ENCODE data around the gene SMCP. TPM values are rescaled to one million over a fixed set of nuclear protein-coding genes. Genes with fewer than 3 reads are reported as not detected.

The SMCP gene
- total RNA-seq, 1 experiment from 2014 or later: not detected

DNA sequence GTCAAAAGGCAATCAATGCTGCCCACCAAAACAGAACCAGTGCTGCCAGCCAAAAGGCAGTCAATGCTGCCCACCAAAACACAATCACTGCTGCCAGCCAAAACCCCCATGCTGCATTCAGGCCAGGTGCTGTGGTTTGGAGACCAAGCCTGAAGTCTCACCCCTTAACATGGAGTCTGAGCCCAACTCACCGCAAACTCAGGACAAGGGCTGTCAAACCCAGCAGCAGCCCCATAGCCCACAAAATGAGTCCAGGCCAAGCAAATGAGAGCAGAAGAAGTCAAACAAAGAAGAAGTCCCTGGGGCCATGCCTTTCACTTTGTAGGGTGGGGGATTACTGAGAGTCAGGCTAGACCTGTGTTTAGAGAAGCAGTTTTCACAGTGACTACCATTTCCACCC, 6.4 kb downstream of the SMCP start:
- Histone ChIP-seq H3K27me3 (ENCODE audit: control insufficient read depth, insufficient read depth, low read length) (no peaks in the 10 kb centered on the region; the same call in 1 of the 2 replicates), H3K27ac (ENCODE audit: low read length) (no peak overlapping the region), H3K4me3 (ENCODE audit: low read depth in 2 of 2, low read length in 2 of 2) (no peak overlapping the region), H3K36me3 (ENCODE audit: control insufficient read depth, insufficient read depth, low read length) (no peaks in the 10 kb centered on the region), H3K9me3 (ENCODE audit: control insufficient read depth, insufficient read depth, low read depth, low read length) (no peaks in the 10 kb centered on the region), H3K4me1 (ENCODE audit: control insufficient read depth, insufficient read depth, low read length) (no peaks in the 10 kb centered on the region)
- in situ Hi-C loops (cut with HindIII; ENCODE audit: low pct_unique_long_range_greater_than_20kb, low sequenced_read_pairs): no loop called here
- TF ChIP-seq TCF7L2 (IDR thresholded peaks at IDR 0.05; ENCODE audit: low read depth, low read length): no peak
- TF ChIP-seq POLR2AphosphoS5 (IDR thresholded peaks at IDR 0.05; ENCODE audit: low read depth, low read length): no peak
- TF ChIP-seq, protein P1, sequence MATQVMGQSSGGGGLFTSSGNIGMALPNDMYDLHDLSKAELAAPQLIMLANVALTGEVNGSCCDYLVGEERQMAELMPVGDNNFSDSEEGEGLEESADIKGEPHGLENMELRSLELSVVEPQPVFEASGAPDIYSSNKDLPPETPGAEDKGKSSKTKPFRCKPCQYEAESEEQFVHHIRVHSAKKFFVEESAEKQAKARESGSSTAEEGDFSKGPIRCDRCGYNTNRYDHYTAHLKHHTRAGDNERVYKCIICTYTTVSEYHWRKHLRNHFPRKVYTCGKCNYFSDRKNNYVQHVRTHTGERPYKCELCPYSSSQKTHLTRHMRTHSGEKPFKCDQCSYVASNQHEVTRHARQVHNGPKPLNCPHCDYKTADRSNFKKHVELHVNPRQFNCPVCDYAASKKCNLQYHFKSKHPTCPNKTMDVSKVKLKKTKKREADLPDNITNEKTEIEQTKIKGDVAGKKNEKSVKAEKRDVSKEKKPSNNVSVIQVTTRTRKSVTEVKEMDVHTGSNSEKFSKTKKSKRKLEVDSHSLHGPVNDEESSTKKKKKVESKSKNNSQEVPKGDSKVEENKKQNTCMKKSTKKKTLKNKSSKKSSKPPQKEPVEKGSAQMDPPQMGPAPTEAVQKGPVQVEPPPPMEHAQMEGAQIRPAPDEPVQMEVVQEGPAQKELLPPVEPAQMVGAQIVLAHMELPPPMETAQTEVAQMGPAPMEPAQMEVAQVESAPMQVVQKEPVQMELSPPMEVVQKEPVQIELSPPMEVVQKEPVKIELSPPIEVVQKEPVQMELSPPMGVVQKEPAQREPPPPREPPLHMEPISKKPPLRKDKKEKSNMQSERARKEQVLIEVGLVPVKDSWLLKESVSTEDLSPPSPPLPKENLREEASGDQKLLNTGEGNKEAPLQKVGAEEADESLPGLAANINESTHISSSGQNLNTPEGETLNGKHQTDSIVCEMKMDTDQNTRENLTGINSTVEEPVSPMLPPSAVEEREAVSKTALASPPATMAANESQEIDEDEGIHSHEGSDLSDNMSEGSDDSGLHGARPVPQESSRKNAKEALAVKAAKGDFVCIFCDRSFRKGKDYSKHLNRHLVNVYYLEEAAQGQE (IDR thresholded peaks at IDR 0.05; ENCODE audit: insufficient read depth in 1 of 2, low read depth in 2 of 2, low read length in 1 of 2): no peak
- TF ChIP-seq, protein P2, sequence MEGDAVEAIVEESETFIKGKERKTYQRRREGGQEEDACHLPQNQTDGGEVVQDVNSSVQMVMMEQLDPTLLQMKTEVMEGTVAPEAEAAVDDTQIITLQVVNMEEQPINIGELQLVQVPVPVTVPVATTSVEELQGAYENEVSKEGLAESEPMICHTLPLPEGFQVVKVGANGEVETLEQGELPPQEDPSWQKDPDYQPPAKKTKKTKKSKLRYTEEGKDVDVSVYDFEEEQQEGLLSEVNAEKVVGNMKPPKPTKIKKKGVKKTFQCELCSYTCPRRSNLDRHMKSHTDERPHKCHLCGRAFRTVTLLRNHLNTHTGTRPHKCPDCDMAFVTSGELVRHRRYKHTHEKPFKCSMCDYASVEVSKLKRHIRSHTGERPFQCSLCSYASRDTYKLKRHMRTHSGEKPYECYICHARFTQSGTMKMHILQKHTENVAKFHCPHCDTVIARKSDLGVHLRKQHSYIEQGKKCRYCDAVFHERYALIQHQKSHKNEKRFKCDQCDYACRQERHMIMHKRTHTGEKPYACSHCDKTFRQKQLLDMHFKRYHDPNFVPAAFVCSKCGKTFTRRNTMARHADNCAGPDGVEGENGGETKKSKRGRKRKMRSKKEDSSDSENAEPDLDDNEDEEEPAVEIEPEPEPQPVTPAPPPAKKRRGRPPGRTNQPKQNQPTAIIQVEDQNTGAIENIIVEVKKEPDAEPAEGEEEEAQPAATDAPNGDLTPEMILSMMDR (IDR thresholded peaks at IDR 0.05): no peak
- no peak for TF ChIP-seq SIN3A (IDR thresholded peaks at IDR 0.05; ENCODE audit: borderline replicate concordance, insufficient read depth, low read depth, low read length)
- ChIA-PET CTCF (no interaction called here), POLR2A (interaction anchor here (0.6 kb wide), 1 partner anchor 205 kb away, joined by 4 read pairs; no protein-coding TSS in a partner anchor)
- ATAC-seq: no peak
- no TSS peak for BruUV-seq (replicated peaks)
- DNase-seq (ENCODE audit: low read depth, low spot score): no peak
- intact Hi-C loops (cut with micrococcal nuclease; ENCODE audit: unreplicated experiment): no loop called here

DNA sequence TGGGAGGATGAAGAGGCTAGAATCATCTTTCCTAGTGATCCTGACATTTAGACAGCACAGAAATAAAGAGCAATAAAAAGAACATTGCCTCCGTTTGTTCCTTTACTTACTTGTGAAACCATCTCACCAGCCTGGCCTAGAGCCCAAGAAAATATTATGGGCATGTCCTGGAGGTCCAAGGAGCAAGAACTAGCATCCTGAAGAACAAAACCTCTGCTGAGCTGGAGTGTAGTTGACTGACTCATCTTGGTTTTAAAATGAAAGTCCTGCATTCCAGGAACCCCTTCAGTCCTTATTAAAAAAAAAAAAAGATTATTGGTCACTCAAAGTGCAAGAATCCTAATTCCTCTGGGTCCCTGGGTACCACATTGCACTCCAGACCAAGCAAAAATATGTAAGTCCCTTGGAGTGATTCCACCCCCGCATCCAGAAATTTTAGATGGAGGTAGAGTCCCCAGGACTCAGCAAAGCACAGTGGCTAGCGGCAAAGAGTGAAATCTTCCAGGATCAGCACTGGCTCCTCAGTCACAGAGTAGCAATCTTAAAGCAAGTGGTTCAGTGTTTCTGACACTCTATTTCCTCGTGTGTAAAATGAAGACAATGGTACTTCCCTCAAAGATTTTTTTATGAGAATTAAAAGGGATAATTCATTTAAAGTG, 7.0 kb downstream of the SMCP start:
- TF ChIP-seq TCF7L2 (IDR thresholded peaks at IDR 0.05; ENCODE audit: low read depth, low read length) (no peak), SIN3A (IDR thresholded peaks at IDR 0.05; ENCODE audit: borderline replicate concordance, insufficient read depth, low read depth, low read length) (no peak), POLR2AphosphoS5 (IDR thresholded peaks at IDR 0.05; ENCODE audit: low read depth, low read length) (no peak)
- TF ChIP-seq, protein P1 (IDR thresholded peaks at IDR 0.05; ENCODE audit: insufficient read depth in 1 of 2, low read depth in 2 of 2, low read length in 1 of 2): no peak
- TF ChIP-seq, protein P2 (IDR thresholded peaks at IDR 0.05): no peak
- in situ Hi-C loops (cut with HindIII; ENCODE audit: low pct_unique_long_range_greater_than_20kb, low sequenced_read_pairs): no loop called here
- H3K27ac ChIP-seq (ENCODE audit: low read length): no peak overlapping the region

More for the DNA sequence above, 7.0 kb downstream of the SMCP start:
- Histone ChIP-seq H3K27me3 (ENCODE audit: control insufficient read depth, insufficient read depth, low read length) (no peaks in the 10 kb centered on the region; the same call in 1 of the 2 replicates), H3K4me3 (ENCODE audit: low read depth in 2 of 2, low read length in 2 of 2) (no peak overlapping the region), H3K4me1 (ENCODE audit: control insufficient read depth, insufficient read depth, low read length) (no peaks in the 10 kb centered on the region), H3K9me3 (ENCODE audit: control insufficient read depth, insufficient read depth, low read depth, low read length) (no peaks in the 10 kb centered on the region), H3K36me3 (ENCODE audit: control insufficient read depth, insufficient read depth, low read length) (no peaks in the 10 kb centered on the region)
- ATAC-seq (no peak), DNase-seq (ENCODE audit: low read depth, low spot score) (no peak)
- CTCF ChIA-PET: no interaction called here
- intact Hi-C loops (cut with micrococcal nuclease; ENCODE audit: unreplicated experiment): no loop called here
- no TSS peak for BruUV-seq (replicated peaks)
- POLR2A ChIA-PET: no interaction called here

Data from Panc1 (cell line).